ENCODE results near the gene MAGI2. TPM values are rescaled to one million over a fixed set of nuclear protein-coding genes. Genes with fewer than 3 reads are reported as not detected.

The MAGI2 gene
- total RNA-seq, 1 donor from 2014 or later = 5.4 TPM

- Histone ChIP-seq H3K79me2 (ENCODE audit: insufficient read depth, low read length) (no peaks in the 10 kb centered on the region), H4K20me1 (ENCODE audit: insufficient read depth, low read length) (no peaks in the 10 kb centered on the region), H3K27me3 (ENCODE audit: insufficient read depth, low read length) (no peaks in the 10 kb centered on the region), H3K27ac (ENCODE audit: low read depth, low read length) (no peak overlapping the region), H2AFZ (ENCODE audit: low read depth, low read length) (no peak overlapping the region), H3K4me3 (ENCODE audit: insufficient read depth, low read depth, low read length) (no peak overlapping the region), H3K9ac (ENCODE audit: low read length) (no peak overlapping the region), H3K9me3 (ENCODE audit: insufficient read depth, low read depth, low read length) (no peaks in the 10 kb centered on the region), H3K4me1 (ENCODE audit: insufficient read depth, low read length) (no peaks in the 10 kb centered on the region), H3K4me2 (ENCODE audit: low read length) (no peak overlapping the region), H3K36me3 (ENCODE audit: insufficient read depth, low read length) (no peaks in the 10 kb centered on the region)
- Mint-ChIP-seq H3K27me3 (ENCODE audit: low read depth, unreplicated experiment) (no peaks in the 10 kb centered on the region), H3K27ac (ENCODE audit: unreplicated experiment) (no peak overlapping the region), H3K9me3 (ENCODE audit: unreplicated experiment) (no peaks in the 10 kb centered on the region), H3K4me1 (ENCODE audit: low read depth, unreplicated experiment) (peaks cover 11% of the 10 kb centered on the region), H3K36me3 (ENCODE audit: low read depth, unreplicated experiment) (no peaks in the 10 kb centered on the region), H3K4me3 (ENCODE audit: unreplicated experiment) (no peak overlapping the region)
- FAIRE-seq (no peak), DNase-seq (ENCODE audit: low read depth) (no peak)
- TF ChIP-seq EZH2 (IDR thresholded peaks at IDR 0.05; ENCODE audit: insufficient read depth, low read length) = no peak
- TF ChIP-seq, protein P1, sequence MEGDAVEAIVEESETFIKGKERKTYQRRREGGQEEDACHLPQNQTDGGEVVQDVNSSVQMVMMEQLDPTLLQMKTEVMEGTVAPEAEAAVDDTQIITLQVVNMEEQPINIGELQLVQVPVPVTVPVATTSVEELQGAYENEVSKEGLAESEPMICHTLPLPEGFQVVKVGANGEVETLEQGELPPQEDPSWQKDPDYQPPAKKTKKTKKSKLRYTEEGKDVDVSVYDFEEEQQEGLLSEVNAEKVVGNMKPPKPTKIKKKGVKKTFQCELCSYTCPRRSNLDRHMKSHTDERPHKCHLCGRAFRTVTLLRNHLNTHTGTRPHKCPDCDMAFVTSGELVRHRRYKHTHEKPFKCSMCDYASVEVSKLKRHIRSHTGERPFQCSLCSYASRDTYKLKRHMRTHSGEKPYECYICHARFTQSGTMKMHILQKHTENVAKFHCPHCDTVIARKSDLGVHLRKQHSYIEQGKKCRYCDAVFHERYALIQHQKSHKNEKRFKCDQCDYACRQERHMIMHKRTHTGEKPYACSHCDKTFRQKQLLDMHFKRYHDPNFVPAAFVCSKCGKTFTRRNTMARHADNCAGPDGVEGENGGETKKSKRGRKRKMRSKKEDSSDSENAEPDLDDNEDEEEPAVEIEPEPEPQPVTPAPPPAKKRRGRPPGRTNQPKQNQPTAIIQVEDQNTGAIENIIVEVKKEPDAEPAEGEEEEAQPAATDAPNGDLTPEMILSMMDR (IDR thresholded peaks at IDR 0.05; ENCODE audit: insufficient read depth, low read depth, low read length) = no peak
Observed at GRCh38 chr7:78386520-78386919, 1066.9 kb downstream of the MAGI2 start.

- H2AFZ ChIP-seq (ENCODE audit: low read depth, low read length) = no peak overlapping the region
- H3K4me3 ChIP-seq (ENCODE audit: insufficient read depth, low read depth, low read length) = no peak overlapping the region
- no peaks in the 10 kb centered on the region for H3K36me3 ChIP-seq (ENCODE audit: insufficient read depth, low read length)
- Mint-ChIP-seq H3K9me3 (ENCODE audit: unreplicated experiment) (no peaks in the 10 kb centered on the region), H3K4me1 (ENCODE audit: low read depth, unreplicated experiment) (peaks cover 19% of the 10 kb centered on the region), H3K27ac (ENCODE audit: unreplicated experiment) (peak overlapping the region; percentile 10), H3K4me3 (ENCODE audit: unreplicated experiment) (no peak overlapping the region), H3K27me3 (ENCODE audit: low read depth, unreplicated experiment) (no peaks in the 10 kb centered on the region), H3K36me3 (ENCODE audit: low read depth, unreplicated experiment) (no peaks in the 10 kb centered on the region)
- H3K27me3 ChIP-seq (ENCODE audit: insufficient read depth, low read length) = no peaks in the 10 kb centered on the region
- no peaks in the 10 kb centered on the region for H4K20me1 ChIP-seq (ENCODE audit: insufficient read depth, low read length)
- H3K4me2 ChIP-seq (ENCODE audit: low read length) = peak overlapping the region; percentile 31
- peaks cover 4% of the 10 kb centered on the region for H3K4me1 ChIP-seq (ENCODE audit: insufficient read depth, low read length)
- DNase-seq (ENCODE audit: low read depth) (no peak), FAIRE-seq (peak; percentile 49)
- H3K9me3 ChIP-seq (ENCODE audit: insufficient read depth, low read depth, low read length) = no peaks in the 10 kb centered on the region
- no peak overlapping the region for H3K27ac ChIP-seq (ENCODE audit: low read depth, low read length)
- no peaks in the 10 kb centered on the region for H3K79me2 ChIP-seq (ENCODE audit: insufficient read depth, low read length)
- H3K9ac ChIP-seq (ENCODE audit: low read length) = no peak overlapping the region
- no peak for TF ChIP-seq EZH2 (IDR thresholded peaks at IDR 0.05; ENCODE audit: insufficient read depth, low read length)
- TF ChIP-seq, protein P1 (IDR thresholded peaks at IDR 0.05; ENCODE audit: insufficient read depth, low read depth, low read length) = no peak
Observed at GRCh38 chr7:78383096-78383880, 1070.2 kb downstream of the MAGI2 start.

DNA sequence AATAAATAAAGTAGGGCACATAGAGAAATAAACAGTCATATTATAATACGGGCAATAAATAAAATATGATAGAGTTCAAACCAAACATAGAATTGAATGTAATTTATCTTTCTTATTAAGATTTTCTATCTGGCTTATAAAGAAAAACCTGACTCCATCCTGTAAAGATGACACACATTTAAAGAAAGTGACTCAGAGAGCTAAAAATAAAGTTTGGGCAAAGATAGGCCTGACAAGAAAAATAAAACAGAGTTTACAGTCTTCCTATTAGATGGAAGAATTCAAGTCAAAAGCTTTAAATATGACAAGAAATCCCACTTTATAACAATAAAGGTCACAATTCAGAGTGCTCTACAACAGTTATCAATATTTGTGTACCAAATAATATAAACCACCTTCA, 1074.3 kb downstream of the MAGI2 start:
- H4K20me1 ChIP-seq (ENCODE audit: insufficient read depth, low read length) = no peaks in the 10 kb centered on the region
- TF ChIP-seq EZH2 (IDR thresholded peaks at IDR 0.05; ENCODE audit: insufficient read depth, low read length) = no peak
- TF ChIP-seq, protein P1 (IDR thresholded peaks at IDR 0.05; ENCODE audit: insufficient read depth, low read depth, low read length) = no peak
- Mint-ChIP-seq H3K4me3 (ENCODE audit: unreplicated experiment) (no peak overlapping the region), H3K27me3 (ENCODE audit: low read depth, unreplicated experiment) (no peaks in the 10 kb centered on the region), H3K4me1 (ENCODE audit: low read depth, unreplicated experiment) (peaks cover 19% of the 10 kb centered on the region), H3K36me3 (ENCODE audit: low read depth, unreplicated experiment) (no peaks in the 10 kb centered on the region), H3K9me3 (ENCODE audit: unreplicated experiment) (peaks cover 2% of the 10 kb centered on the region), H3K27ac (ENCODE audit: unreplicated experiment) (peak overlapping the region; percentile 10)
- H3K36me3 ChIP-seq (ENCODE audit: insufficient read depth, low read length) = no peaks in the 10 kb centered on the region
- peak overlapping the region; percentile 62 for H3K4me2 ChIP-seq (ENCODE audit: low read length)
- H3K79me2 ChIP-seq (ENCODE audit: insufficient read depth, low read length) = no peaks in the 10 kb centered on the region
- H3K4me3 ChIP-seq (ENCODE audit: insufficient read depth, low read depth, low read length) = no peak overlapping the region
- DNase-seq (ENCODE audit: low read depth) (peak; percentile 26), FAIRE-seq (no peak)
- H3K9me3 ChIP-seq (ENCODE audit: insufficient read depth, low read depth, low read length) = no peaks in the 10 kb centered on the region
- H3K27ac ChIP-seq (ENCODE audit: low read depth, low read length) = no peak overlapping the region
- H3K4me1 ChIP-seq (ENCODE audit: insufficient read depth, low read length) = peaks cover 4% of the 10 kb centered on the region
- H2AFZ ChIP-seq (ENCODE audit: low read depth, low read length) = no peak overlapping the region
- no peak overlapping the region for H3K9ac ChIP-seq (ENCODE audit: low read length)
- H3K27me3 ChIP-seq (ENCODE audit: insufficient read depth, low read length) = no peaks in the 10 kb centered on the region

Measured in astrocyte (in vitro differentiated cells and primary cell).